ENCODE results near the gene NDUFB7.
A peak's percentile ranks its signal among the peaks of the same experiment; 100 is the strongest.

The NDUFB7 gene

DNA sequence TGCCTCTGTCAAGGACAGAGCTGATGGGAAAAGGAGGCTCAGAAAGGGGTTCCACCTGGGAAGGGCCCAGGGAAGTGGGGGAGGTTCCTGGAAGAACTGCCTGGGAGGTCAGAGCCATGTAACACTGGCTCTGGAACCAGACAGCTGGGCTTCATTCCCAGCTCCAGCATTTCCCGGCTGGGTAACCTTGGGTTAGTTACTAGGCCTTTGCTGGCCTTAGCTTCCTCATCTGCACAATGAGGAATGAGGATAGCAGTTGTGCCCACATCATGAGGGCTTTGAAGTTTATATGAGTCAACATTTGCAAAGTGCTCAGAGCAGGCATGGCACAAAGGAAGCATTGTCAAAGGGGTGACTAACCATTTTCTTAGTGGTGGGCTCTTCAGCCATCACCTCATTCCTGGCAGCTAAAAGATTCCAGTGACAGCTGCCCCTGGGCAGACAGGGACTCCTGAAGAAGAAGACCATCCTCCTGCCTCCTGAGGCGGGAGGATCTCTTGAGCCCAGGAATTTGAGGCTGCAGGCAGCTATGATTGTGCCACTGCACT is 51.9 kb downstream of the NDUFB7 start:
- DNase-seq: peak; percentile 70 to 72

DNA sequence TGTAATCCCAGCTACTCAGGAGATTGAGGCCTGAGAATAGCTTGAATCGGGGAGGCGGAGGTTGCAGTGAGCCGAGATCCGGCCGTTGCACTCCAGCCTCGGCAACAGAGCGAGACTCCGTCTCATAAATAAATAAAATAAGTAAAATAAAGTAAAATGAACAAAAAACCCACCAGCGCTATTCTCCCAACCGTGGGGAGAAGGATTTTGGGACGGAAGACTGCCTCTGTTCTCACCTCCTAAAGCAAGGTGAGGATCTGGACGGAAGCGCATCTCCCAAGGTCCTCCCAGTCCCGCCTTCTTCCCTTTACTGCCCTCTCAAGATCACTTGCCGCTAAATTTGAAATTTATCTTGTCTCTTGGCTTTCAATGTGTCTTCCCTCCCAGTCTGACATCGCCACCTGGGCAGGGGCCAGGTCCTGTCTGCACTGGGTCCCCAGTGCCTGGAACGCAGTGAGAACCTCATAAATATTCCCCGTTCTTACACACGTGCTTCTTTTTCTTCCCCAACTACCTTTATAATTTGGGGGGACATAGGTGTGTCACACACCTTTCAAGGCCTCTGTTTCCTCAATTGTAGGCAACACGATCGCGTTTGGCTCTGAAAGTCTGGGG is 52.5 kb downstream of the NDUFB7 start:
- DNase-seq: no peak

DNA sequence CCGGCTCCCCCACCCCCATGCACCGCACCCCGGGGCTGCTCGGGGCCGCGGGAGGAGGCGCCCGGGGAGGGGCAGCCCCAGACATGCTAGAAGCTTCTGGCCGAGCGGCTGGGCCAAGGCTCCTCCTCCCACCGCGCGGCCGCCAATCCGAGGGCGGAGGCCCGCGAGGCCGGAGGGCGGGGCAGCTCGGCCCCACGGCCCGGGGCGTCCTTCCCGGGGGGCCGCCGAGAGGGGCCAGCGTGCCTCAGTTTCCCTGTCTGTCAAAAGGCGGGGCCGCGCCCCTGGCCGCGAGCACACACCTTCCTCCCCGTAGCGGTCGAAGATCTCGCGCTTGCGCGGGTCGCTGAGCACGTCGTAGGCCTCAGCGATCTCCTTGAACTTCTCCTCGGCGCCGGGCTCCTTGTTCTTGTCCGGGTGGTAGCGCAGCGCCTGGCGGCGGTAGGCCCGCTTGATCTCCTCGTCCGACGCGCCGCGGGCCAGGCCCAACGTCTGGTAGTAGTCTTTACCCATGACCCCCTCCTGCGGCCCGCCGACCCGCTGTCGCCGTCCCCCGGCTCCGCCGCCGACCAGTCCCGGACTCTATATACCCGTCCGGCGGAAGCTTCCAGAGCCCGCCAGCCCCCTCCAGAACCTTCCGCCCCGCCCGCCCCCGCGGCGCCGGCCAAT is 53.9 kb downstream of the NDUFB7 start, which contains the start of gene DNAJB1:
Gene DNAJB1 (minus strand): TSS at position 558 of the 666 bp plus-strand sequence. CDS start 48 bp downstream, at position 510.
- DNase-seq: peak; percentile 35 to 61

DNA sequence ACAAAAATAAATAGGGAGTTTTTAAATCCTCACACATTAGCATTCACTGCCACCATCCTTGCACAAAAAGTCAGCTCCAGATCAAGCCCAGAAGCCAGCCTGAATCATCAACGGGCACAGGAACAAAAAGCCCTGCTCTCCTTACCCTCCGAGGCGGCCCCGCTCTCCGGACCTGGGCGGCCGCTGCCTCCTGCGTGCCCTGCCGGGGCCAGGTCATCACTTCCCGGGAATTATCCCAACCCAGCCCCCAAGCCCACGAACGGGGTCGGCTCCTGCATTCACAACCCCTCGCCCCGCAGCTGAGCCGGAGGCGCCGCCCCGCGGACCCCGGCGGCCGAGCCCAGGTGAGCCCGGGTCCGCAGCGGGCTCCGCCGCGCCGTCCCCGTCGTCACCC is 54.4 kb downstream of the NDUFB7 start:
- no peak for DNase-seq

DNA sequence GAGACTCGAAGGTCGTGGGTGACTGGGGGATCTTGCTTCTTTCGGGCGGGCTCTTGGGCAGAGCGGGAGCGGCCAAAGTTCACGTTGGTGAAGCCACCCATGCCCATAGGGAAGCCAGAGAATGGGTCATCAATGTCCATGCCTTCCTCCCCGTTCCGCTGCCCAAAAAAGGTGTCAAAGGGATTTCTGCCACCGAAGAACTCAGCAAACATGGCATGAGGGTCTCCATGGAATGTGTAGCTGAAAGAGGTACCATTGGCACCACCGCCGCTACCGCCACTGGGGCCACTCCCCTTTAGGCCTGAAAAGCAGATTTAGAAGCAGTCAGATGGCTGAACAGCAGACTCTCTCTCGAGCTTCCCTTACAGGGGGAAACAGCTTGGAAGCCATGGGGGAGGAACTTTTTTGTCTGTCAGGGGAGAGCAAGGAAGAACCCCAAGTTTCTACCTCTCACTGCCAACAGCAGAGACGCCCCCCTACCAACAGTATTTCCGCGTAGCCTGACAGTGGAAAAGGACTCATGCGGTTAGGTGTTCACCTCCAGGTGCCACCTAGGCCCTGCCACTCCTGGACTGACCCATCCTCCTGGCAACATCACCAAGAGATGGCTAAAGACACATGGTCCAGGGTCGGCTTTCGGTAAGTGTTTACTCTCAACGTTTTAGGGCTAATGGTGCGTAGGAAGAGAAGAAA is 55.0 kb downstream of the NDUFB7 start:
- DNase-seq: no peak
